ENCODE results near the gene TET2. TPM values are rescaled to one million over a fixed set of nuclear protein-coding genes. Genes with fewer than 3 reads are reported as not detected.

Gene TET2
- total RNA-seq, 1 experiment from 2014 or later, result 22.8 TPM

- ChIA-PET CTCF (no interaction called here), POLR2A (ENCODE audit: low non-redundant PET) (no interaction called here)
- Histone ChIP-seq H3K27ac (ENCODE audit: low read depth, low read length, poor library complexity, severe bottlenecking) (no peak overlapping the region), H3K9me3 (ENCODE audit: low read depth, low read length, poor library complexity, severe bottlenecking) (no peaks in the 10 kb centered on the region), H3K27me3 (replicated peaks; ENCODE audit: insufficient read depth, low read depth, low read length, poor library complexity) (no peaks in the 10 kb centered on the region), H3K4me1 (ENCODE audit: insufficient read depth, low read length, poor library complexity, severe bottlenecking) (peaks cover 17% of the 10 kb centered on the region), H3K36me3 (ENCODE audit: insufficient read depth, low read length, poor library complexity, severe bottlenecking) (no peaks in the 10 kb centered on the region), H3K4me3 (ENCODE audit: low read depth, low read length, poor library complexity, severe bottlenecking) (no peak overlapping the region)
- intact Hi-C loops (cut with micrococcal nuclease; ENCODE audit: unreplicated experiment), result loop anchor here (5.0 to 10.0 kb wide), 2 partner anchors 205 to 1152 kb away; no protein-coding TSS in a partner anchor
- TF ChIP-seq EZH2 (IDR thresholded peaks at IDR 0.05; ENCODE audit: borderline replicate concordance, low read depth, low read length, poor library complexity, severe bottlenecking), result no peak
- no peak for TF ChIP-seq CTCF (conservative IDR thresholded peaks at IDR 0.05; ENCODE audit: low read depth, low read length)
- no peak for DNase-seq (ENCODE audit: low spot score)
- BruUV-seq (replicated peaks), result no TSS peak
Observed at GRCh38 chr4:105149771-105150170, 3.1 kb downstream of the TET2 start.

- H3K36me3 ChIP-seq (ENCODE audit: insufficient read depth, low read length, poor library complexity, severe bottlenecking), result no peaks in the 10 kb centered on the region
- TF ChIP-seq CTCF (conservative IDR thresholded peaks at IDR 0.05; ENCODE audit: low read depth, low read length) (no peak), EZH2 (IDR thresholded peaks at IDR 0.05; ENCODE audit: borderline replicate concordance, low read depth, low read length, poor library complexity, severe bottlenecking) (no peak)
- DNase-seq (ENCODE audit: low spot score), result no peak
- H3K27me3 ChIP-seq (replicated peaks; ENCODE audit: insufficient read depth, low read depth, low read length, poor library complexity), result no peaks in the 10 kb centered on the region
- CTCF ChIA-PET, result no interaction called here
- H3K4me1 ChIP-seq (ENCODE audit: insufficient read depth, low read length, poor library complexity, severe bottlenecking), result peaks cover 10% of the 10 kb centered on the region
- H3K4me3 ChIP-seq (ENCODE audit: low read depth, low read length, poor library complexity, severe bottlenecking), result no peak overlapping the region
- intact Hi-C loops (cut with micrococcal nuclease; ENCODE audit: unreplicated experiment), result no loop called here
- H3K9me3 ChIP-seq (ENCODE audit: low read depth, low read length, poor library complexity, severe bottlenecking), result no peaks in the 10 kb centered on the region
- BruUV-seq (replicated peaks), result no TSS peak
- POLR2A ChIA-PET (ENCODE audit: low non-redundant PET), result no interaction called here
- no peak overlapping the region for H3K27ac ChIP-seq (ENCODE audit: low read depth, low read length, poor library complexity, severe bottlenecking)
Observed at GRCh38 chr4:105150503-105150902, 3.8 kb downstream of the TET2 start.

GRCh38 chr4:105153749-105154148 is 7.1 kb downstream of the TET2 start:
- Histone ChIP-seq H3K4me1 (ENCODE audit: insufficient read depth, low read length, poor library complexity, severe bottlenecking) (peaks cover 14% of the 10 kb centered on the region), H3K27me3 (replicated peaks; ENCODE audit: insufficient read depth, low read depth, low read length, poor library complexity) (no peaks in the 10 kb centered on the region), H3K36me3 (ENCODE audit: insufficient read depth, low read length, poor library complexity, severe bottlenecking) (no peaks in the 10 kb centered on the region), H3K27ac (ENCODE audit: low read depth, low read length, poor library complexity, severe bottlenecking) (no peak overlapping the region), H3K4me3 (ENCODE audit: low read depth, low read length, poor library complexity, severe bottlenecking) (no peak overlapping the region), H3K9me3 (ENCODE audit: low read depth, low read length, poor library complexity, severe bottlenecking) (no peaks in the 10 kb centered on the region)
- no TSS peak for BruUV-seq (replicated peaks)
- DNase-seq (ENCODE audit: low spot score), result no peak
- no peak for TF ChIP-seq CTCF (conservative IDR thresholded peaks at IDR 0.05; ENCODE audit: low read depth, low read length)
- TF ChIP-seq EZH2 (IDR thresholded peaks at IDR 0.05; ENCODE audit: borderline replicate concordance, low read depth, low read length, poor library complexity, severe bottlenecking), result no peak
- ChIA-PET CTCF (no interaction called here), POLR2A (ENCODE audit: low non-redundant PET) (no interaction called here)
- intact Hi-C loops (cut with micrococcal nuclease; ENCODE audit: unreplicated experiment), result no loop called here

Data from A673 (cell line).